Measurements from ENCODE around the gene PPP1R37. TPM values are rescaled to one million over a fixed set of nuclear protein-coding genes. Genes with fewer than 3 reads are reported as not detected.

Gene PPP1R37
- total and polyA plus RNA-seq, 2 donors (not counting 1 experiment from before 2014, with no cell fraction given), result 20.7 to 28.1 TPM

DNA sequence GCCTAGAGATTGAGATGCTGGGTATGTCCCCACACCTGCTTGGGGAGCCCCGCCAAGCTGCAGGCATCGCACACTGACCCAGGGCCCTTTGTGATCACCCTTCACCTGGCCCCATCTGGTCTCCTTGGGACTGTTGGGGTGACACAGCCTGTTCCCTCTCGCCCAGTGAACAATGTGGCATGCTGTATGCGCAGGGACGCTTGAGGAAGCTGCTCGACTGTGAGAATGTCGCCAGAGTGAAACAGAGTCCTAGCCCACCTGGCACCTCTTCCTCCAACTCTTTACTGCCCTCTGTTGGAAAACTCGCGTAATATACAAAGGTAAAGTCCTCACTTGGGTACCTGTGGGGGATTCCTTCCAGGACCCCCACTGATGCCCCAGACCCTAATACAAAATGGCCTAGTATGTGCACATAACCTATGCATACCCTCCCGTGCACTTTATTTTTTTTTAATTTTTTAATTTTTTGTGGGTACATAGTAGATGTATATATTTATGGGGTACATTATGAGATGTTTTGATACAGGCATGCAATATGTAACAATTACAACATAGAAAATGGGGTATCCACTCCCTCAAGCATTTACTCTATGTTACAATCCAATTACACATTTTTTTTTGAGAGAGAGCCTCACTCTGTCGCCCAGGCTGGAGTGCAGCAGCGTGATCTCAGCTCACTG is 94.6 kb downstream of the PPP1R37 start:
- POLR2A ChIA-PET, result interaction anchor here (1.2 kb wide), 1 partner anchor 95 kb away, joined by 4 read pairs; the partner anchor contains the start of gene PPP1R37
- DNase-seq, result peak; percentile 71
- Histone ChIP-seq H3K9ac (ENCODE audit: low read length) (no peak overlapping the region), H3K36me3 (replicated peaks in 1 of 2; ENCODE audit: control extremely low read depth in 1 of 2, control insufficient read depth in 1 of 2, extremely low read depth in 1 of 2, insufficient read depth in 2 of 2, low read length in 1 of 2) (no peaks in the 10 kb centered on the region), H3K4me1 (ENCODE audit: control insufficient read depth in 2 of 2, insufficient read depth in 2 of 2, low read length in 2 of 2) (peaks cover 12 to 21% of the 10 kb centered on the region in 2 donors), H3K27me3 (replicated peaks in 1 of 4; ENCODE audit: control extremely low read depth in 1 of 4, control insufficient read depth in 3 of 4, insufficient read depth in 4 of 4, low read length in 3 of 4) (no peaks in the 10 kb centered on the region), H3K9me3 (ENCODE audit: control extremely low read depth in 1 of 3, control insufficient read depth in 2 of 3, insufficient read depth in 1 of 3, low read length in 2 of 3) (peaks cover 0 to 2% (median 0%) of the 10 kb centered on the region in 3 donors), H3K79me2 (ENCODE audit: control insufficient read depth, insufficient read depth, low read length) (peaks cover 17% of the 10 kb centered on the region), H2AFZ (ENCODE audit: insufficient read depth, low read depth, low read length, poor library complexity, severe bottlenecking) (peak overlapping the region; percentile 53), H3K4me3 (ENCODE audit: control extremely low read depth in 1 of 5, extremely low read depth in 1 of 5, insufficient read depth in 1 of 5, low read depth in 2 of 5, low read length in 4 of 5) (no peak overlapping the region), H4K20me1 (ENCODE audit: control insufficient read depth, insufficient read depth, low read length, poor library complexity, severe bottlenecking) (peaks cover 15% of the 10 kb centered on the region), H3K4me2 (replicated peaks; ENCODE audit: low read depth, low read length, poor library complexity, severe bottlenecking) (peak overlapping the region; percentile 45), H3K27ac (ENCODE audit: low read length in 2 of 2) (no peak overlapping the region)
- CTCF ChIA-PET, result interaction anchor here (0.6 to 2.6 kb wide), 12 partner anchors 9 to 1154 kb away, joined by 4 to 19 read pairs (median 5); partner anchors contain the start of genes APOE, BLOC1S3, CLPTM1 and TRAPPC6A
- H3K27me3 Mint-ChIP-seq, result no peaks in the 10 kb centered on the region
- H3K9me3 Mint-ChIP-seq (ENCODE audit: insufficient read depth), result no peaks in the 10 kb centered on the region
- intact Hi-C loops (cut with micrococcal nuclease), result loop anchor here (1.0 kb wide), 1 partner anchor 284 kb away; no protein-coding TSS in a partner anchor
- peak; percentile 84 for ATAC-seq (ENCODE audit: low read depth)
- H3K4me3 Mint-ChIP-seq, result peak overlapping the region; percentile 18
- 31% methylated on average over 10 of the region's 12 CpGs for WGBS (ENCODE audit: insufficient coverage)
- H3K27ac Mint-ChIP-seq, result peak overlapping the region; percentile 50
- H3K4me1 Mint-ChIP-seq, result peaks cover 21% of the 10 kb centered on the region
- TF ChIP-seq CTCF (IDR thresholded peaks at IDR 0.05) (peak; percentile 85), EZH2 (IDR thresholded peaks at IDR 0.05; ENCODE audit: borderline replicate concordance, insufficient read depth, low read depth, low read length, poor library complexity, severe bottlenecking) (no peak)

DNA sequence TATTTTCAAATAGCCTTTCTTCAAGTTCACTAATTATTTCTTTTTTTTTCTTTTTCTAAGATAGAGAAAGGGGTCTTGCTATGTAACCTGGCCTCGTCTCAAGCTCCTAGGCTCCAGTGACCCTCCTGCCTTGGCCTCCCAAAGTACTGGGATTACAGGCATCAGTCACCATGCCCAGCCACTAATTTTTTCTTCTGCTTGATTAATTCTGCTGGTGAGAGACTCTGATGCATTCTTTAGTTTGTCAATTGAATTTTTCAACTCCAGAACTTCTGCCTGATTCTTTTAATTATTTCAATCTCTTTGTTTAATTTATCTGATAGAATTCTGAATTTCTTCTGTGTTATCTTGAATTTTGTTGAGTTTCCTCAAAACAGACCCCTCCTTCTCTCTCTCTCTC is 97.0 kb downstream of the PPP1R37 start:
- ChIA-PET CTCF (interaction anchor here (0.7 kb wide), 1 partner anchor 299 kb away, joined by 3 read pairs; the partner anchor contains the start of gene TOMM40), POLR2A (no interaction called here)
- Mint-ChIP-seq H3K27ac (no peak overlapping the region), H3K4me3 (no peak overlapping the region), H3K4me1 (peaks cover 7% of the 10 kb centered on the region), H3K9me3 (ENCODE audit: insufficient read depth) (no peaks in the 10 kb centered on the region), H3K27me3 (no peaks in the 10 kb centered on the region)
- TF ChIP-seq CTCF (IDR thresholded peaks at IDR 0.05), result no peak
- no peak for TF ChIP-seq EZH2 (IDR thresholded peaks at IDR 0.05; ENCODE audit: borderline replicate concordance, insufficient read depth, low read depth, low read length, poor library complexity, severe bottlenecking)
- no peak overlapping the region for H3K27ac ChIP-seq (ENCODE audit: low read length in 2 of 2)
- no peaks in the 10 kb centered on the region for H3K36me3 ChIP-seq (replicated peaks in 1 of 2; ENCODE audit: control extremely low read depth in 1 of 2, control insufficient read depth in 1 of 2, extremely low read depth in 1 of 2, insufficient read depth in 2 of 2, low read length in 1 of 2)
- H2AFZ ChIP-seq (ENCODE audit: insufficient read depth, low read depth, low read length, poor library complexity, severe bottlenecking), result no peak overlapping the region
- DNase-seq (no peak), ATAC-seq (ENCODE audit: low read depth) (no peak)
- H3K4me3 ChIP-seq (ENCODE audit: control extremely low read depth in 1 of 5, extremely low read depth in 1 of 5, insufficient read depth in 1 of 5, low read depth in 2 of 5, low read length in 4 of 5), result no peak overlapping the region
- H3K4me2 ChIP-seq (replicated peaks; ENCODE audit: low read depth, low read length, poor library complexity, severe bottlenecking), result no peak overlapping the region
- peaks cover 0 to 2% (median 0%) of the 10 kb centered on the region in 3 donors for H3K9me3 ChIP-seq (ENCODE audit: control extremely low read depth in 1 of 3, control insufficient read depth in 2 of 3, insufficient read depth in 1 of 3, low read length in 2 of 3)
- H3K79me2 ChIP-seq (ENCODE audit: control insufficient read depth, insufficient read depth, low read length), result no peaks in the 10 kb centered on the region
- intact Hi-C loops (cut with micrococcal nuclease), result no loop called here
- no peaks in the 10 kb centered on the region for H3K27me3 ChIP-seq (replicated peaks in 1 of 4; ENCODE audit: control extremely low read depth in 1 of 4, control insufficient read depth in 3 of 4, insufficient read depth in 4 of 4, low read length in 3 of 4)
- H3K4me1 ChIP-seq (ENCODE audit: control insufficient read depth in 2 of 2, insufficient read depth in 2 of 2, low read length in 2 of 2), result peaks cover 6 to 10% of the 10 kb centered on the region in 2 donors
- peaks cover 2% of the 10 kb centered on the region for H4K20me1 ChIP-seq (ENCODE audit: control insufficient read depth, insufficient read depth, low read length, poor library complexity, severe bottlenecking)
- H3K9ac ChIP-seq (ENCODE audit: low read length), result no peak overlapping the region
- WGBS (ENCODE audit: insufficient coverage), result no CpG with 5 or more reads among the region's 1 CpG
